Measurements from ENCODE around the gene CACNA1F.

The CACNA1F gene

DNA sequence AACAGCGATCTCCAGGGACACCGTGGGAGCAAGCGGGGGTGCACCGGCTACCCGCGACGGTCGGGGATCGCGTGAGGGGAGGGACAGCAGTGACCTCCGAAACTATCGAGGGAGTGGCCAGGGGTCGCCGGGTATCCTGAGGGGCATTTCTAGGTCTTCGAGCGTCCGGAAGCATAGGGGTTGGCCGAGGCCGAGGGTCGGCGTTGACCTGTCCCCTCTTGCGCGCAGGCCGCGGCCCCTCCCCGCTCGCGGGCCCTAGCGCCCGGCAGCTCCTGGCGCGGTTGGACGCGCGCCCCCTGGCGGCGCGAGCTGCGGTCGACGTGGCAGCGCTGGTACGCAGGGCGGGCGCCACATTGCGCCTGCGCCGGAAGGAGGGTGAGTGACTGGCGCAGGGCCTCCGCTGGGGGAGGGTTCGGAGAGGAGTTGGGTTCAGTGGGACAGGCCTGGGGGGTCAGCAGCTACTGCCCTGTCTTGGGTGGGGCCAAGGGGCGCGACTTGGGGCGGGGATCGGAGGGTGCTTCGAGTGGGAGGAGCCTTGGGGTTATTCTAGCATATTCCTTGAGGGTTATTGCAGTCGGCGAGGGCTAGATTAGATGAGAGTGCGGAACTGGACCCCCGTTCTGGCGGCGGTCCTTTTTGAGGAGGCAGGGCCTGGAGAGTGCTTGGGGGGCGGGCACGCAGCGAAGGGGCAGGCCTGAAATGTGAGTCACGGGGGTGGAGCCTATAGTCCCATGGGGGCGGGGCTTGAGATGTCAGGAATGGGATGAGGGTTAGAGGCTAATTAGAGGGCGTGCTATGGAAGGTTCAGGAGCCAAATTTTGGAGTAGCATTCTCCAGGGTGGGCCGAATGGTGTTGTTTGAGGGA is 69.4 kb downstream of the CACNA1F start:
- DNase-seq (ENCODE audit: insufficient read length, low spot score) (peak; percentile 38), FAIRE-seq (no peak)
- TF ChIP-seq POLR2A (IDR thresholded peaks at IDR 0.05; ENCODE audit: low read depth, low read length), result peak; percentile 44

DNA sequence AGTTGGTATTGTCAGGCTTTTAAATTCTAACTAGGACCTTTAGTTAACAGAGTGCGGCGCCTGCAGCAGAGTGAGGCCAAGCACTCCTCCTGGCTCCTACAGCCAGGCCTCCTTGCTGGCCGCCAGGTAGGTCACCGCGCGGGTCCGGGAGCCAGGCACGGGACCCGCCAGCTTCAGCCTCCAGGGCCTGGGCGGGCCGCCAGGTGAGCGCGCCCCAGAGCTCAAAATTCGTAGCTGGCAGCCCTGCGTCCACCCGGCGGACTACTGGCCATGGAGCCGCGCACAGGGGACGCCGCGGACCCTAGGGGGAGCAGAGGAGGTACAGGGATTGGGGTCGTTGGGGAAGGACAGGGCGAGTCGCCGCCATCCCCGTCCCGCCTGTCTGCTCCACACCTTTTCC is 70.5 kb downstream of the CACNA1F start, which contains the start of gene MAGIX:
MAGIX (plus strand) TSS at position 139 of the 400 bp plus-strand sequence; CDS start at position 271, 132 bp downstream.
- TF ChIP-seq POLR2A (IDR thresholded peaks at IDR 0.05; ENCODE audit: low read depth, low read length), result no peak
- no peak for DNase-seq (ENCODE audit: insufficient read length, low spot score)
- FAIRE-seq, result no peak

DNA sequence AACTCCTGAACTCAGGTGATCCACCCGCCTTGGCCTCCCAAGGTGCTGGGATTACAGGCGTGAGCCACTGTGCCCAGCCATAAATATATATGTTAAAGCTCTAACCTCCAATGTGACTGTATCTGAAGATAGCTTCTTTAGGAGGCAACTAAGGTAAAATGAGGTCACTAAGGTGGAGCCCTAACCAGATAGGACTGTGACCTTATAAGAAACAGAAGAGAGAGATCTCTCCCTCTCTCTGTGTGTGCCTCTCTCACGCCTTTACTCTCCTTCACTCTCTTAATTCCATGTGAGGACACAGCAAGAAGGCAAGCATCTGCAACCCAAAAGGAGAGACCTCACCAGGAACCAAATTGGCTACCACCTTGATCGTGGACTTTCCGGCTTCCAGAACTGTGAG is 71.5 kb downstream of the CACNA1F start:
- TF ChIP-seq POLR2A (IDR thresholded peaks at IDR 0.05; ENCODE audit: low read depth, low read length), result no peak
- FAIRE-seq, result no peak
- no peak for DNase-seq (ENCODE audit: insufficient read length, low spot score)

DNA sequence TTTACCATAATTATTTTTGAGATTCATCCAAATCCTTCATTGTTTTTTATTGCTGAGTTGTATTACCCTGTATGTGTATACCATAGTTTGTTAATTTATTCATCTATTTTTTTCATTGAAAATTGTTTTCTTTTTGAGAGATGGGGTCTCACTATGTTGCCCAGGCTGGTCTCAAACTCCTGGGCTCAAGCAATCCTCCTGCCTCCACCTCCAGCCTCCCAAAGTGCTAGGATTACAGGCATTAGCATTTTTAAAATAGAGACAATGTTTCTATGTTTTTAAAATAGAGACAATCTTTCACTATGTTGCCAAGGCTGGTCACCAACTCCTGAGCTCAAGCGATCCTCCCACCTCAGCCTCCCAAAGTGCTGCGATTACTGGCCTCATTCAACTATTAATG is 72.2 kb downstream of the CACNA1F start:
- FAIRE-seq (no peak), DNase-seq (ENCODE audit: insufficient read length, low spot score) (no peak)
- no peak for TF ChIP-seq POLR2A (IDR thresholded peaks at IDR 0.05; ENCODE audit: low read depth, low read length)

DNA sequence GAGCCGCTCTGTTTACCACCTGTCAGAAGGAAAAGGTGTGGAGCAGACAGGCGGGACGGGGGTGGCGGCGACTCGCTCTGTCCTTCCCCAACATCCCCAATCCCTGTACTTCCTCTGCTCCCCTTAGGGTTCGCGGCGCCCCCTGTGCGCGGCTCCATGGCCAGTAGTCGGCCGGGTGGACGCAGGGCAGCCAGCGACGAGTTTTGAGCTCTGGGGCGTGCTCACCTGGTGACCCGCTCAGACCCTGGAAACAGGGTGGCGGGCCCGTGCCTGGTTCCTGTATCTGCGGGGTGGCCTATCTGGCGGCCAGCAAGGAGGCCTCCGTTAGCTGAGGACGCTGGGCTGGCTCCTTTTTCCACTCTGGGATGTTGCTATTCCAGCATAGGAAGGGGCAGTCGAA is 75.9 kb downstream of the CACNA1F start:
- no peak for FAIRE-seq
- no peak for TF ChIP-seq POLR2A (IDR thresholded peaks at IDR 0.05; ENCODE audit: low read depth, low read length)
- no peak for DNase-seq (ENCODE audit: insufficient read length, low spot score)

DNA sequence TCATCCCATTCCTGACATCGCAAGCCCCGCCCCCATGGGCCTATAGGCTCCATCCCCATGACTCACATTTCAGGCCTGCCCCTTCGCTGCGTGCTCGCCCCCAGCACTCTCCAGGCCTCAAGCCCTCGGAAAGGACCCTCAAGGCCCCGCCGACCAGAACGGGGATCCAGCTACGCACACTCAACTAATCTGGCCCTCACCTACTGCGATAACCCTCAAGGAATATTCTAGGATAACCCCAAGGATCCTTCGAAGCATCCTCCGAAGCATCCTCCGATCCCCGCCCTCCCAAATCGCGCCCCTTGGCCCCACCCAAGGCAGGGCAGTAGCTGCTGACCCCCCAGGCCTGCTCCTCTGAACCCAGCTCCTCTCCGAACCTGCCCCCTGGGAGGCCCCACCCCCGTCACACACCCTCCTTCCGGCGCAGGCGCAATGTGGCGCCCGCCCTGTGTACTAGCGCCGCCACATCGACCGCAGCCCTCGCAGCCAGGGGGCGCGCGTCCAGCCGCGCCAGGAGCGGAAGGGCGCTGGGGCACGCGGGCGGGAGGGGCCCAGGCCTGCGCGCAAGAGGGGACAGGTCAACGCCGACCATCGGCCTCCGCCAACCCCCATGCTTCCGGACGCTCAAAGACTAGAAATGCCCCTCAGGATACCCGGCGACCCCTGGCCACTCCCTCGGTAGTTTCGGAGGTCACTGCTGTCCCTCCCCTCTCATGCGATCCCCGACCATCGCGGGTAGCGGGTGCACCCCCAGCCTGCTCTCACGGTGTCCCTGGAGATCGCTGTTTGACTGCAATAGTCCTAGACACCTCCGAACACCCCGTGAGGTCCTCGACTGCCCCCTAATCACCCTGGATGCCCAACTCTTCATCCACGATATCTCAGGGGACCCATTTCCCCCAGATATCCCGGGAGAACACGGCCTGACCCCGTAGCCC is 77.0 kb downstream of the CACNA1F start:
- FAIRE-seq, result no peak
- TF ChIP-seq POLR2A (IDR thresholded peaks at IDR 0.05; ENCODE audit: low read depth, low read length), result no peak; the same call in none of the 2 replicates

DNA sequence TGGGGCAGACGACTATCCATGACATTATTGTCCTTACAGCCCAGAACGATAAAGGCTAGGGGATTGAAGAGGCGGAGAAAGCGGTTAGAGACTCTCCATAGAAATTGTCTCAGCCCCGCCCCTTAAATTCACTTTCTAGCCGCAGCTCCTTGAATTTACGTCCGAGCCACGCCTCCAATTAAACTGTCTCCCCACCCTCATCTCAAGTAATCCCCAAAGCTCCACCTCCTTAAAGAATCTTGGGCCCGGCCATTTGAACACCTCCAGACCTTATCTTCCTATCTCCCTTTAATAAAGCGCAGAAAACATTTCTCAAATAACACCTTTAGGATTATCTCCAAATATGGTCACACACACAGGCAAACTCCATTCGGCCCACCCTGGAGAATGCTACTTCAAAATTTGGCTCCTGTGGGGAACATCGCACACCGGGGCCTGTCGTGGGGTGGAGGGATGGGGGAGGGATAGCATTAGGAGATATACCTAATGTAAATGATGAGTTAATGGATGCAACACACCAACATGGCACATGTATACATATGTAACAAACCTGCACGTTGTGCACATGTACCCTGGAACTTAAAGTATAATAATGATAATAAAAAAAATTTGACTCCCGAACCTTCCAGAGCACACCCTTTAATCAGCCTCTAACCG is 77.8 kb downstream of the CACNA1F start:
- DNase-seq (ENCODE audit: insufficient read length, low spot score), result no peak
- no peak for FAIRE-seq

More for the DNA sequence above, 77.0 kb downstream of the CACNA1F start:
- no peak for DNase-seq (ENCODE audit: insufficient read length, low spot score)

More for the DNA sequence above, 77.8 kb downstream of the CACNA1F start:
- no peak for TF ChIP-seq POLR2A (IDR thresholded peaks at IDR 0.05; ENCODE audit: low read depth, low read length)

Data from H54 (cell line).